ENCODE measurements around the gene FGG. TPM values are rescaled to one million over a fixed set of nuclear protein-coding genes. Genes with fewer than 3 reads are reported as not detected.

FGG gene
- total RNA-seq, 4 donors from 2014 or later = not detected

DNA sequence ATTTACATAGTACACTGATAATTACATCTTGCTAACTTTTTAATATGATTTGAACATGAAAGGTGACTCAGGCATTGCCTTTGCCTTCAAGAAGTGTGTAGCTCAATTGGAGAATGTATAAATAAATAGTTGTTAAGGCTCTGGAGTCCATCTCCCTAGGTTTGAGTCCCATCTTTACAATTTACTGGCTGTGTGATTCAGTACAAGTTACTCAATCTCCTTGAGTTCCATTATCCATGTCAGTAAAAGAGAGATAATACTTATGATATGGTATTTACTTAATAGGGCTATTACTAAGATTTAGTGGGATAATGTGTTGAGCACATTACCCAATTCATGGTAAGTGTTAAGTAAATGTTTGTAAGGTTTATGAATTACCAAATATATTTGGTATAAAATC, 1.9 kb upstream of the FGG start:
- no peaks in the 10 kb centered on the region for H3K9me3 ChIP-seq
- H3K4me1 ChIP-seq = no peaks in the 10 kb centered on the region
- no peak overlapping the region for H3K27ac ChIP-seq
- H3K36me3 ChIP-seq = no peaks in the 10 kb centered on the region
- H3K4me3 ChIP-seq = no peak overlapping the region
- TF ChIP-seq POLR2AphosphoS5 (IDR thresholded peaks at IDR 0.05) = no peak
- no peak for TF ChIP-seq EP300 (IDR thresholded peaks at IDR 0.05)
- TF ChIP-seq, protein P1, sequence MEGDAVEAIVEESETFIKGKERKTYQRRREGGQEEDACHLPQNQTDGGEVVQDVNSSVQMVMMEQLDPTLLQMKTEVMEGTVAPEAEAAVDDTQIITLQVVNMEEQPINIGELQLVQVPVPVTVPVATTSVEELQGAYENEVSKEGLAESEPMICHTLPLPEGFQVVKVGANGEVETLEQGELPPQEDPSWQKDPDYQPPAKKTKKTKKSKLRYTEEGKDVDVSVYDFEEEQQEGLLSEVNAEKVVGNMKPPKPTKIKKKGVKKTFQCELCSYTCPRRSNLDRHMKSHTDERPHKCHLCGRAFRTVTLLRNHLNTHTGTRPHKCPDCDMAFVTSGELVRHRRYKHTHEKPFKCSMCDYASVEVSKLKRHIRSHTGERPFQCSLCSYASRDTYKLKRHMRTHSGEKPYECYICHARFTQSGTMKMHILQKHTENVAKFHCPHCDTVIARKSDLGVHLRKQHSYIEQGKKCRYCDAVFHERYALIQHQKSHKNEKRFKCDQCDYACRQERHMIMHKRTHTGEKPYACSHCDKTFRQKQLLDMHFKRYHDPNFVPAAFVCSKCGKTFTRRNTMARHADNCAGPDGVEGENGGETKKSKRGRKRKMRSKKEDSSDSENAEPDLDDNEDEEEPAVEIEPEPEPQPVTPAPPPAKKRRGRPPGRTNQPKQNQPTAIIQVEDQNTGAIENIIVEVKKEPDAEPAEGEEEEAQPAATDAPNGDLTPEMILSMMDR (IDR thresholded peaks at IDR 0.05) = no peak
- TF ChIP-seq POLR2A (IDR thresholded peaks at IDR 0.05) = no peak
- no peak for ATAC-seq
- peaks cover 4% of the 10 kb centered on the region for H3K27me3 ChIP-seq

DNA sequence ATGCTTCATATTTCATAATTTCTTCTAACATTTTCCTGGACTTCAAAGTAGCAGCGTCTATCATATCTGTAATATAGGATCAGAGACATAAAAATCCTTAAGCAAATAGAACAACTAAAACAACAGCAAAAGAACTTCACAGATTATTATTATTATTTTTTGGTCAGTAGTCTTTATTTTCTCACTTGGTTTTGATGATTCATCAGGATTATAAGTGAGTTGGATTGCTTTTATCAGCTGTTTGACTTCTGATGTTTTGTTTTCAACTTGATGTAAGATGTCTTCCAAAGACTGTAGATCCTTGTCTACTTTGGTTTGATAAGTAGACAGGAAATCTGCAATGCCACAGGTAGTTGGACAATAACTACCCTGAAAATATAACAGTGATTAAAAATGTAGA, 623 bp downstream of the FGG start:
- TF ChIP-seq EP300 (IDR thresholded peaks at IDR 0.05) (no peak), POLR2AphosphoS5 (IDR thresholded peaks at IDR 0.05) (no peak), POLR2A (IDR thresholded peaks at IDR 0.05) (no peak)
- TF ChIP-seq, protein P1 (IDR thresholded peaks at IDR 0.05) = no peak
- Histone ChIP-seq H3K36me3 (no peaks in the 10 kb centered on the region), H3K27ac (no peak overlapping the region), H3K9me3 (no peaks in the 10 kb centered on the region), H3K4me3 (no peak overlapping the region), H3K4me1 (no peaks in the 10 kb centered on the region), H3K27me3 (peaks cover 13% of the 10 kb centered on the region)
- no peak for ATAC-seq
- WGBS, 2 donors (ENCODE audit: low coverage in 1 of 2) = 83 to 84% methylated on average over 1 of the region's 1 CpG

DNA sequence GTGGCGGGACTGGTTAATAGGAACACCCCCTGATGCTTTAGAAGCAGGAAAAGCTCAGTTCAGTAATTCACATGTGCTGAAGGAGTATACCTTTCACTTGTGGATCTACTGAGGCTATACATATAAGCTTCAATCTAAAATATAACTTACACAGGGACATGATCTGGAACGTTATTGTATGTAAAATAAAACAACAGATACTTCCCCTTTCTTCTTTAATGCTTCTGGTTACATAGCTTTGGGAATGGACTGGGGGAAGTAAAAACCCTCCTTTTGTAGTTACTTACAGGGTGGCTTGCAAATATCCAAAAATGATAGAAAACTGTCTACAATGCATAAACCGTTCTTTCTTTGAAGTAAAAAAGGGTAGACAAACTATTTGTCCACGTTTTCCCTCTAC, 1.9 kb downstream of the FGG start:
- TF ChIP-seq, protein P1 (IDR thresholded peaks at IDR 0.05) = no peak
- TF ChIP-seq POLR2AphosphoS5 (IDR thresholded peaks at IDR 0.05) (no peak), POLR2A (IDR thresholded peaks at IDR 0.05) (no peak), EP300 (IDR thresholded peaks at IDR 0.05) (no peak)
- WGBS, 2 donors (ENCODE audit: low coverage in 1 of 2) = 62 to 64% methylated on average over 4 of the region's 4 CpGs
- no peak overlapping the region for H3K27ac ChIP-seq
- H3K4me3 ChIP-seq = no peak overlapping the region
- H3K36me3 ChIP-seq = no peaks in the 10 kb centered on the region
- H3K4me1 ChIP-seq = no peaks in the 10 kb centered on the region
- H3K9me3 ChIP-seq = no peaks in the 10 kb centered on the region
- no peak for ATAC-seq
- H3K27me3 ChIP-seq = peaks cover 13% of the 10 kb centered on the region

DNA sequence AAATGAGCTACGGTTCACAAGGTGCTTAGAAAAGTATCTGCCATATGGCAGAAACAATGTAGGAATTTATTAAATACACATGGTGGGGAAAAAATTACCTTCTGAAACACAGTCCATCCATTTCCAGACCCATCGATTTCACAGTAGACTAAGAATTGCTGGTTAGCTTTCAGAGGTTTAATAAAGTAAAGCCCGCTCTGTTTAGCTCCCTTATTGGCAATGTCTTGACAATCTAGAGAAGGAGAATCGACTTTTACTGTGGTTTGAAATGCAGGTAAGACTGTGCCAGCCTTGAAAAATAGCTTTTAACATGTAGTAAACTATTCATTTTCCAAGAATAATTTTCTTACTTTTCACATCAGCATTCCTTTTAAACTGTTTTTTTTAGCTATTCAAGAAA, 2.9 kb downstream of the FGG start:
- Histone ChIP-seq H3K4me1 (no peaks in the 10 kb centered on the region), H3K27ac (no peak overlapping the region), H3K4me3 (no peak overlapping the region), H3K36me3 (no peaks in the 10 kb centered on the region), H3K9me3 (no peaks in the 10 kb centered on the region), H3K27me3 (peaks cover 13% of the 10 kb centered on the region)
- TF ChIP-seq, protein P1 (IDR thresholded peaks at IDR 0.05) = no peak
- TF ChIP-seq EP300 (IDR thresholded peaks at IDR 0.05) (no peak), POLR2A (IDR thresholded peaks at IDR 0.05) (no peak), POLR2AphosphoS5 (IDR thresholded peaks at IDR 0.05) (no peak)
- no peak for ATAC-seq
- 85 to 89% methylated on average over 4 of the region's 4 CpGs for WGBS, 2 donors (ENCODE audit: low coverage in 1 of 2)

DNA sequence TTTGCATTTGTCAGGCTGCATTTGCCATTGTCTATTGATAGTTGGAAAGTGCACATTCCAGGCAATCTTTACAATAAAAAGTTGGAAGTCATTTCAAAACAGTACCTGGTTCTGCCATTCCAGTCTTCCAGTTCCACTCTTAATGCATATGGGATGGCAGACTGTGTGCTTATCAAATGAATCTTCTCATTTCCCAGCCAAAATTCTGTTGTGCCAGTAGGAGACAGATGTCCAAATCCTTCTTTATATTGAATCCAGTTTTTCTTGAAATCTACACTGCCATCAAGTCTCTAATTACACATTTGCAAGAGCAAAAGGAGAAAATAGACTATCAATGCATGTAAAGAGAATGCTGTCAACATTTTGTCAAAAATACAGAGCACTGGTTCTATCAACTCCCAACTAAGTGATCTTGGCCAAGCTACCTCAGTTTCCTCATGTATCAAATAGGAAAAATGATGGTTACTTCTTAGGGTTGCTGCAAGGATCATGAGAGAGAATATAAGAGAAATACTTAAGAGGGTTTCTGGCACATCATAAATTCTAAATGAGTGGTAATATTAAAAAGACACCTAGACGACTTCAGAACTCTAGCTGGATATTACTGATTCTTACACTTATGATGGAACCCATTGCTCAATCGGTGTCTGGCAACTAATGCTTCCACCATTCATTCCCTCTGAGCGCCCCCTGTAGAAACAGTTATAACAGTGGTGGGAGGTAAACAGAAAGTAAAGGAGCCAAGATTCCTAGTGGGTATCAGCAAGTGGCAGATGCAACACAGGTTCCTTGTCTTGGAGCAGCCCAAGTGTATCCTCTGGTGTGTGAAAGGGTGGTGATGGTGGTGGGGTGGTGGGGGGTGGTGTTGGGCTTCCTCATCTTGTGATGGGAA, 3.8 kb downstream of the FGG start:
- Histone ChIP-seq H3K27ac (no peak overlapping the region), H3K9me3 (no peaks in the 10 kb centered on the region), H3K27me3 (peaks cover 13% of the 10 kb centered on the region), H3K4me1 (no peaks in the 10 kb centered on the region), H3K4me3 (no peak overlapping the region), H3K36me3 (no peaks in the 10 kb centered on the region)
- TF ChIP-seq POLR2AphosphoS5 (IDR thresholded peaks at IDR 0.05) (no peak), POLR2A (IDR thresholded peaks at IDR 0.05) (no peak), EP300 (IDR thresholded peaks at IDR 0.05) (no peak)
- TF ChIP-seq, protein P1 (IDR thresholded peaks at IDR 0.05) = no peak
- no peak for ATAC-seq
- WGBS, 2 donors (ENCODE audit: low coverage in 1 of 2) = 50 to 77% methylated on average over 1 to 3 of the region's 3 CpGs
